Effector memory CD8-positive, alpha-beta T cell (primary cell): ENCODE results near the gene MGAT5B.

Source experiments
- ATAC-seq: fragments of 150-1000 bp; cut with Tn5 transposase; replicated peaks from 2 replicates; pipeline ENCODE4 v1.10.0; 2021; ENCODE audit warnings: mild to moderate bottlenecking, moderate library complexity
- DNase-seq, 3 experiments: peaks; one replicate each; pipeline ENCODE4 v3.0.0; 2021
- H3K27ac Mint-ChIP-seq, 2 donors: one replicate each; pipeline ENCODE4 v1.8.0; 2022; ENCODE audit warnings: mild to moderate bottlenecking in 2 of 2, mixed read lengths in 2 of 2, moderate library complexity in 2 of 2
- H3K27me3 Mint-ChIP-seq, 2 donors: one replicate each; pipeline ENCODE4 v1.8.0; 2022; ENCODE audit warnings: mixed read lengths in 2 of 2
- H3K36me3 Mint-ChIP-seq: one replicate; pipeline ENCODE4 v1.8.0; 2022; ENCODE audit warnings: mild to moderate bottlenecking, moderate library complexity, mixed read lengths; ENCODE audit not compliant: insufficient read depth
- H3K4me1 Mint-ChIP-seq, 2 donors: one replicate each; pipeline ENCODE4 v1.8.0; 2022; ENCODE audit warnings: low read depth in 2 of 2, mixed read lengths in 2 of 2
- H3K4me3 Mint-ChIP-seq, 2 donors: one replicate each; pipeline ENCODE4 v1.8.0; 2022; ENCODE audit warnings: mild to moderate bottlenecking in 2 of 2, mixed read lengths in 2 of 2, moderate library complexity in 2 of 2
- H3K9me3 Mint-ChIP-seq, 2 donors: one replicate each; pipeline ENCODE4 v1.8.0; 2022; ENCODE audit warnings: mixed read lengths in 2 of 2

Gene MGAT5B

DNA sequence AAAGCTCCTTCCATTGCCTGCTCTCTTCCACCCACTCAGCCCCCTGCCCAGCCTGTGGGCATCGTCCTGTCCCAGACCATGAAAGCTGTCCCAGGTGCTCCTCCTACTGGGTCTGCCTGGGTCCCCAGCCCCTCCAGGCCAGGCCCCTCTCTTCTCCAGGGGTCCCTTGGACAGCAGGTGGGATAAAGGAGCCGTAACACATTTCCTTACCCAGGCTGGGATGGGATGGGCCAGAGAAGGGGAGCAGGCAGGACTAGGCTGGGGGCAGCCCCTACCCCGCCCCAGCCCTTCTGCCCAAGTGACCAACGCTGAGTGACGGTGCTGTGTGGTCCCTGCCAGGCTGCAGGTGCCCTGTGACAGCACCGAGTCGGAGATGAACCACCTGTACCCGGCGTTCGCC is 80.1 kb downstream of the MGAT5B start:
- H3K4me3 Mint-ChIP-seq: no peak overlapping the region
- H3K27ac Mint-ChIP-seq: no peak overlapping the region
- H3K4me1 Mint-ChIP-seq: no peaks in the 10 kb centered on the region
- peaks cover 0 to 17% of the 10 kb centered on the region in 2 donors for H3K27me3 Mint-ChIP-seq
- no peaks in the 10 kb centered on the region for H3K36me3 Mint-ChIP-seq
- ATAC-seq (no peak), DNase-seq (no peak)
- H3K9me3 Mint-ChIP-seq: no peaks in the 10 kb centered on the region

DNA sequence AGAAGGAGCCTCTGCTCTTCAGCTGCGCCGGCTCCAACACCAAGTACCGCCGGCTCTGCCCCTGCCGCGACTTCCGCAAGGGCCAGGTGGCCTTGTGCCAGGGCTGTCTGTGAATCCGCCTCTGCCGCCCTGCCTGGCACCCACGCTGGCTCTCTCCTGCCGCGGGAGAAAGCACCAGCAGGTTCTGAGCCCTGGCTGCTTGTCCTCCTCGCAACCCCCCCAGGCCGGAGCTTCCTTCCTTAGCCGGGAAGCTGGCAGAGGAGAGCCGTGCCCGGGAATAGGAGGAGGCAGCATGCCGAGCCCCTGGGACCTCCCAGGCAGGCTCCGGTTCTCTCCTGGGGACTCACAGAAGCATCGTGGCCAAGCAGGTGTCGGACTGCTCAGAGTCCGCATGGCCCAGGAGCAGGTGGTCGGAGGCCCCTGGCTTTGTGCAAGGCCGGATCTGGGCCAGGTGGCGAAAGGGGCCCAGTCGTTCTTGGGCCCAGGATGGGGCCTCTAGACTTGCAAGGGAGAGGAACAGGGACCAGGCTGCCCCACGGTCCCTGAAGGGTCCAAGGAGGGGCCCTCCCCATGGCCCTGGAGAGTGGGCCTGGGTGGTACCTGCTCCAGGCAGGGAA is 80.6 kb downstream of the MGAT5B start:
- no peaks in the 10 kb centered on the region for H3K9me3 Mint-ChIP-seq
- H3K36me3 Mint-ChIP-seq: no peaks in the 10 kb centered on the region
- no peaks in the 10 kb centered on the region for H3K4me1 Mint-ChIP-seq
- H3K4me3 Mint-ChIP-seq: no peak overlapping the region
- H3K27me3 Mint-ChIP-seq: peaks cover 0 to 17% of the 10 kb centered on the region in 2 donors
- ATAC-seq (no peak), DNase-seq (no peak)
- no peak overlapping the region for H3K27ac Mint-ChIP-seq

DNA sequence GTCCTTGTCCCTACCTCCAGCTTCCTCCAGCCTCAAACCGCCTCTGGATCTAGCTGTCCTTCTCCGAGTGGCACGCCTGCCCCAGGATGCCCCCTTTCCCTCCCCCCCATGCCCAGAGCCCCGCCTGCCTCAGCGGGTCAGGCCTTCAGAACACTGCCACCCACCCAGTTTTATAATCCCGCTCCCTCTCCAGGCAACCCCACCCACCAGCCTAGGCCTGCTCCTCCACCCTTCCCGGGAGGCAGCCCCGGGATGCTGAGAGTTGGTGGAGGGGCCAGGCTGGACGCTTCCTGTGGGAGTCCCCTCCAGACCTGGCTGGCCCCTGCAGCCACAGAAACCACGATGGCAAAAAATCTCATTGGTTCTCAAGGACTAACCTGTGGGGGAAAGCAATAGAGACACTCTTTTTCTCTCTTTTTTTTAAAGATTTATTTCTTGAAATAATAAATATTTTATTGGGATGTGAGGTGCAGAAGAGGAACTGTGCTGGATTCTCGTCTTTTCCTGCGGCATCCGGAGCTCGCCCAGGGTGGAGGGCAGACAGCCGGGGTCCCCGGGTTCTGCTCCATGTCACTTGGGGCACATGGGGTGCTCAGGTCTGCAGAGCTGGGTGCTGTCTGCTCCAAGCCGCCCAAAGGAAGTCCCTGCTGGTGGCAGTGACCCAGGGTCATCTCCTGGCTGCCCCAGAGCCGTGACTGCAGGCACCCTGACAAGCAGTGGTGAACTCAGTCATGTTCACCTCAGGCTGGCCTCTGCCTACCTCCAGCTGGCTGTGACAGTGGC is 81.9 kb downstream of the MGAT5B start:
- H3K4me3 Mint-ChIP-seq: no peak overlapping the region
- ATAC-seq (no peak), DNase-seq (no peak)
- H3K27ac Mint-ChIP-seq: no peak overlapping the region
- no peaks in the 10 kb centered on the region for H3K36me3 Mint-ChIP-seq
- H3K4me1 Mint-ChIP-seq: no peaks in the 10 kb centered on the region
- peaks cover 0 to 6% of the 10 kb centered on the region in 2 donors for H3K27me3 Mint-ChIP-seq
- H3K9me3 Mint-ChIP-seq: no peaks in the 10 kb centered on the region

DNA sequence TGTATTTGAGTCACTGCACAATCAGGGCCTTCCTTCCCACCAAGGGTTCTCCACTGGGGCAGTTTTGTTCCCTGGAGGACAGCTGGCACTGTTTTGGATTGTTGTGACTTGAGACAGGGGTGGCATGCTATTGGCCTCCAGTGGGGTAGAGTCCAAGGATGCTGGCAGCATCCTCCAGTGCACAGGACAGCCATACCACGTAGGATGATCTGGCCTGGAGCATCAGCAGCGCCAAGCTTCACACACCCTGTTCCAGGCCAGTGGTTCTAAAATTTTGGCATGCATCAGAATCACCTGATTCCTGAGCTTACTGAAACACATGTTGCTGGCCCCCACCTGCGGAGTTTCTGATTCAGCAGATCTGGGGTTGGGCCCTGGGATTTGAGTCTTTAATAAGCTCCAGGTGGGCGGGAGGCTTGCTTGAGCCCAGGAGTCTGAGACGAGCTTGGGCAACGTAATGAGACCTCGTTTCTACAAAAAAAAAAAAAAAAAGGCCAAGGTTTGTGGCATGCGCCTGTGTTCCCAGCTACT is 83.2 kb downstream of the MGAT5B start:
- no peak for ATAC-seq
- H3K4me1 Mint-ChIP-seq: no peaks in the 10 kb centered on the region
- DNase-seq: no peak
- no peaks in the 10 kb centered on the region for H3K9me3 Mint-ChIP-seq
- H3K36me3 Mint-ChIP-seq: no peaks in the 10 kb centered on the region
- peaks cover 0 to 6% of the 10 kb centered on the region in 2 donors for H3K27me3 Mint-ChIP-seq
- no peak overlapping the region for H3K4me3 Mint-ChIP-seq
- H3K27ac Mint-ChIP-seq: no peak overlapping the region

DNA sequence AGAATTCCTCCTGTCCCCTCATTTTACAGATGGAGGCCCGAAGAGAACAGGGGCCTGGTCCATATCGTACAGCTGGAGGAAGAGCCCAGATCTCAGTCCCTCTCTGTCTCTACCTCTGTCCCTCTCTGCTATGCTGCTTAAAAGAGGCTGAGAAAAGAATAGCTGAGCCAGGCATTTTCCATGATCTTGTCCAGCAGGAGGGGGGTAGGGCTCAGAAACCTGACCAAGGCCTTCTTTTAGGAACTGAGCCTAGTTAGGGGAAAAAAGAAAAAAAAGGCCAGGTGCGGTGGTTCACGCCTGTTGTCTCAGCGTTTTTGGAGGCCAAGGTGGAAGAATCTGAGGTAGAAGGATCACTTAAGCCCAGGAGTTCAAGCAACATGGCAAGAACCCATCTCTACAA is 84.2 kb downstream of the MGAT5B start:
- ATAC-seq: no peak
- DNase-seq: no peak
- Mint-ChIP-seq H3K4me1 (no peaks in the 10 kb centered on the region), H3K9me3 (no peaks in the 10 kb centered on the region), H3K4me3 (no peak overlapping the region), H3K27me3 (peaks cover 0 to 6% of the 10 kb centered on the region in 2 donors), H3K36me3 (no peaks in the 10 kb centered on the region), H3K27ac (peak overlapping the region; percentile 41 to 44)

GRCh38 chr17:76953066-76953465 is 84.9 kb downstream of the MGAT5B start:
- Mint-ChIP-seq H3K36me3 (no peaks in the 10 kb centered on the region), H3K27ac (peak overlapping the region in 1 of 2 donors; percentile 62), H3K4me3 (no peak overlapping the region), H3K27me3 (peaks cover 0 to 7% of the 10 kb centered on the region in 2 donors), H3K4me1 (no peaks in the 10 kb centered on the region), H3K9me3 (no peaks in the 10 kb centered on the region)
- no peak for ATAC-seq
- no peak for DNase-seq

GRCh38 chr17:76953946-76954345 is 85.7 kb downstream of the MGAT5B start:
- no peak for DNase-seq
- Mint-ChIP-seq H3K9me3 (no peaks in the 10 kb centered on the region), H3K27me3 (peaks cover 6 to 10% of the 10 kb centered on the region in 2 donors), H3K4me3 (no peak overlapping the region), H3K36me3 (no peaks in the 10 kb centered on the region), H3K27ac (peak overlapping the region in 1 of 2 donors; percentile 62), H3K4me1 (peaks cover 0 to 1% of the 10 kb centered on the region in 2 donors)
- ATAC-seq: no peak

- Mint-ChIP-seq H3K9me3 (no peaks in the 10 kb centered on the region), H3K36me3 (no peaks in the 10 kb centered on the region), H3K27ac (no peak overlapping the region), H3K4me1 (peaks cover 0 to 1% of the 10 kb centered on the region in 2 donors), H3K27me3 (peaks cover 8 to 23% of the 10 kb centered on the region in 2 donors), H3K4me3 (no peak overlapping the region)
- DNase-seq: no peak
- no peak for ATAC-seq
These were observed 87.0 kb downstream of the MGAT5B start for GRCh38 chr17:76955191-76955590.

- H3K4me1 Mint-ChIP-seq: peaks cover 0 to 1% of the 10 kb centered on the region in 2 donors
- H3K9me3 Mint-ChIP-seq: no peaks in the 10 kb centered on the region
- H3K27me3 Mint-ChIP-seq: peaks cover 8 to 27% of the 10 kb centered on the region in 2 donors
- H3K4me3 Mint-ChIP-seq: no peak overlapping the region
- no peak overlapping the region for H3K27ac Mint-ChIP-seq
- DNase-seq (no peak), ATAC-seq (no peak)
- no peaks in the 10 kb centered on the region for H3K36me3 Mint-ChIP-seq
These were observed 88.8 kb downstream of the MGAT5B start for GRCh38 chr17:76956846-76957540.

- Mint-ChIP-seq H3K9me3 (no peaks in the 10 kb centered on the region), H3K4me1 (peaks cover 0 to 1% of the 10 kb centered on the region in 2 donors), H3K4me3 (no peak overlapping the region), H3K36me3 (no peaks in the 10 kb centered on the region), H3K27me3 (peaks cover 8 to 27% of the 10 kb centered on the region in 2 donors), H3K27ac (peak overlapping the region in 1 of 2 donors; percentile 12)
- ATAC-seq: no peak
- DNase-seq: no peak
These were observed 89.7 kb downstream of the MGAT5B start for GRCh38 chr17:76957678-76958464.

DNA sequence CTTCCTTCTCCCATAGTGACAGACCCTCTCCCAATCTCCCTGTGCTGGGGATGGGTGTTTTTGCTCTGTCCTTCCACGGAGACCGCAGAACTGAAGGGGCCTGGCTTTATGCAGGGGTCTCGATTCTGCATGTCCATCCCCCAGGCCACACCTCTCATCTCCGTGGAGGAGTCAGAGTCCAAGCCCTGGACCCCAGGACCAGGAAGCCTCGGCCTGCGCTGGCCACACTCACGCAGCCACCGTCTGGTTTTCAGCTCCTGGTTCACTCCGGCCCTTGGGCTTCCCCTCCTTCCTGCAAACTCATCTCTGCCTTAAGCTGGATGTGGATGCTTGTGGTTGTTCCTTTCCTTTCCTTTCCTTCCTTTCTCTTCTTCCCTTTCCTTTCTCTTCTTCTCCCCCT is 90.8 kb downstream of the MGAT5B start:
- H3K4me1 Mint-ChIP-seq: peaks cover 0 to 1% of the 10 kb centered on the region in 2 donors
- no peak overlapping the region for H3K4me3 Mint-ChIP-seq
- DNase-seq: no peak
- peak overlapping the region in 1 of 2 donors; percentile 46 for H3K27ac Mint-ChIP-seq
- H3K27me3 Mint-ChIP-seq: peaks cover 12 to 27% of the 10 kb centered on the region in 2 donors
- no peak for ATAC-seq
- no peaks in the 10 kb centered on the region for H3K36me3 Mint-ChIP-seq
- no peaks in the 10 kb centered on the region for H3K9me3 Mint-ChIP-seq

GRCh38 chr17:76961869-76962268 is 93.7 kb downstream of the MGAT5B start:
- no peak overlapping the region for H3K4me3 Mint-ChIP-seq
- no peak overlapping the region for H3K27ac Mint-ChIP-seq
- H3K4me1 Mint-ChIP-seq: peaks cover 0 to 1% of the 10 kb centered on the region in 2 donors
- no peak for DNase-seq
- H3K36me3 Mint-ChIP-seq: no peaks in the 10 kb centered on the region
- peaks cover 15 to 27% of the 10 kb centered on the region in 2 donors for H3K27me3 Mint-ChIP-seq
- no peaks in the 10 kb centered on the region for H3K9me3 Mint-ChIP-seq
- ATAC-seq: no peak

DNA sequence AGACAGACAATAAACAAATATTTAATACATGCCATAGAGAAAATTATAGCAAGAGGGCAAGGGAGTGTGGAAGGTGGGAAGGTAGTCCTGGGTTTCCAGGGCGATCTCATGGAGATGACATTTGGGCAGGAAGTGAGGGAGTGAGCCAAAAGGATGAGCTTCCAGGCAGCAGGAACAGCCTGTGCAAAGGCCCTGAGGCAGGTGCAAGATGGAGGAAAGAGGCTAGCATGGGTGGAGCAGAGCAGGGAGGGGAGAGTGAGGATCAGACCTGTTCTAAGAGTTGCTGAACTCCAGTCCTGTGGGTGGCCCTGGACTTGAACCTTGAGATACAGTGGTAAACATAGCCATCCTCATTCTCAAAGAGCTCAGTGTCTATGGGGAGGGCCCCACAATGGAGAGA is 94.7 kb downstream of the MGAT5B start:
- no peak overlapping the region for H3K27ac Mint-ChIP-seq

More for the DNA sequence above, 94.7 kb downstream of the MGAT5B start:
- DNase-seq (no peak), ATAC-seq (no peak)
- peaks cover 15 to 28% of the 10 kb centered on the region in 2 donors for H3K27me3 Mint-ChIP-seq
- H3K9me3 Mint-ChIP-seq: no peaks in the 10 kb centered on the region
- H3K36me3 Mint-ChIP-seq: no peaks in the 10 kb centered on the region
- peaks cover 0 to 1% of the 10 kb centered on the region in 2 donors for H3K4me1 Mint-ChIP-seq
- no peak overlapping the region for H3K4me3 Mint-ChIP-seq
